Dedifferentiated amniotic fluid mesenchymal stem cell (primary cell): ENCODE data around the gene RABGEF1.
"Not testable (repeated sequence)": the region's sequence is repeated elsewhere in the genome, so short reads cannot be mapped to it uniquely, and the experiment has no call there.

Experiments used
- DNase-seq: peaks from one replicate; pipeline ENCODE4 v3.0.0-alpha.2; 2016; ENCODE audit errors: extremely low spot score

Gene RABGEF1

DNA sequence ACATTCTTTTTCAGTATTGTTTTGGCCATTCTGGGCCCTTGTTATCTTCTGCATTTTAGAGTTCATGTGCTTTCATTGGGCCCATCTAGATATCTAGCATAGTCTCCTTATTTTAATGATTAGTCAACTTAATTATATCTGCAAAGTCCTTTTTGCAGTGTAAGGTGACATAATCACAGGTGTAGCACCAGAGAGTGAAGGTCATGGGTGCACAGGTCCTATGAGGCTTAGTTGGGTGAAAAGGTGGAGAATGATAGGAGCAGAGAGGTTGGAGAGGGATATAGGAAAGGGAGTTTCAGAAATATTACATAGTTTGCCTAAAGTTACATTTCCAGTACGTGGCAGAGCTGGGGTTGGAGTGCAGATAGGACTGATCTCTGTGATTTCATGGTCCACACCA, 24.4 kb downstream of the RABGEF1 start:
- not testable (repeated sequence) for DNase-seq

DNA sequence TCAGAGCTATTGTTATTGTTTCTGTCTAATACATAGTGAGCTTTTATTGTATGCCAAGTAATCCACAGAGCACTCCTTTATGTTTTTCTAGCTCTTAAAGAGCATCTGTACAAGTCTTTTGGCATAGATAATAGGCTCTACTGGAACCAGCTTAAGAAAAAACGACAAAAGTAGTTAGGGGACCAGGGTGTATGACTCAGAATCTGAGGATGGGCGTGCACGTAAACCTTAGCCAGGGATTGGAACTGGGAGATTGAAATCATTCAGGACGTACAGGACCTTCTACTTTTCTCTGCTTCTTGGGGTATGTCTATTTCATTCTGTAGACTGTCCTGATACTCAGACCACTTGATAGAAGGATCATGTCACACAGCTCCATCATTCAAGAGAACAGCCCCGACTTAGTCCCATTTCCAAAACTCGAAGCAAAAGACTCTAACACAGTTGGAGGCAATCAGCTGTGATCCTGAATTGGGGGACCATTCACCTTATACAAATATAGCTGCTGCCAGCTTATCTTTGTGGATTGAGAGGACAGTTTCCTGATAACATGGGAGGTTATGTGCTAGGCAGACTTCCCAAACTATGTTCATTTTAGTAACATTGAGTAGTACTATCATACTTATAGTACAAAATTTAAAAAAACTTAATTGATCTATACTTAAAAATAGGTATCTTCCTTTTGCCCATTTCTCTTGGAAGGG, 24.9 kb downstream of the RABGEF1 start:
- DNase-seq: not testable (repeated sequence)

- DNase-seq: no peak
These were observed 25.5 kb downstream of the RABGEF1 start for GRCh38 chr7:66766041-66766440.

GRCh38 chr7:66767486-66767885, 27.0 kb downstream of the RABGEF1 start:
- not testable (repeated sequence) for DNase-seq

DNA sequence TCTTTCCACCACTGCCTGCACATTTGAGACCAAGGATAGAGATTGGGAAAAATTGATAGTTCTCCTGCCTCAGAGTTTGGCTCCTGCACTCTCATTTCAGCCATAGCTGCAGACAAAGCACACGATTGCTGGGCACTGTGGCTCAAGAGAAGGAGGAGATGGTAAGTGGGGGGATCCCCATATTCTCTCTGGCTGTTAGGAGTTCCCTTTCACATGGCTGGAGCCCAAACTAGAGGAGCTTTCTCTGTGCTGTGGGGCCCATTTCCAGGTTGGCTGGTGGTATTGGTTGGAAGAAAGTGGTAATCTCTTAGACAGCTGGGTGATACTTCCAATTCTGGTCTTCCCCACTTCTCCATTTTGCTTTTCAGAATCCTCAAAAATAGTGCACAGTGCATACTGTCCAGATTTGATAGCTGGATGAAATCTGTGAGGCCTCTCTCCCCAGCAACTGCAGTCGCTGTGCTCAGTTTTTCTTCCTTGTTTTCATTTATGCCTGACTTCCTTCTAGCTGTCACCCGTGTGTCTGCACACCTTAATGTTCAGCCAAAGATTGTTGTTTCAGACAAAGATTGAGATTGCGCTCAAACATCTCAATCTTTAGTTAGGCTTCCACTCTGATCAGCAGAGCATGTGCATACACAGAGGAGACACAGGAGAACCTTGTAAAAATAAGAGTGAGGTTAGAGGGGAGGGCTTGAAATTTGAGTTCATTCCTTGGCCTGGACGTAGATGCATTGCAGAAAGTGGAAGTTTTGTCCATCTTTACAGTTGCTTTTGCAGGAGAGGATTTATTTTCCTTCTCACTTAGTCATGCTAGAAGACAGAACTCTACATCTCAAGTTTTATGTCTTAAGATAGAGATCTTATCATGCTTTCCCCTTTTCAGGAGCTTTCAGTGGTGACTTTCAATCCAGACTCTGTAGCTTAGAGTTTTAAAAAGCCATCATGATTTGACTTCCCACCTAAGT, 28.6 kb downstream of the RABGEF1 start:
- no peak for DNase-seq

DNA sequence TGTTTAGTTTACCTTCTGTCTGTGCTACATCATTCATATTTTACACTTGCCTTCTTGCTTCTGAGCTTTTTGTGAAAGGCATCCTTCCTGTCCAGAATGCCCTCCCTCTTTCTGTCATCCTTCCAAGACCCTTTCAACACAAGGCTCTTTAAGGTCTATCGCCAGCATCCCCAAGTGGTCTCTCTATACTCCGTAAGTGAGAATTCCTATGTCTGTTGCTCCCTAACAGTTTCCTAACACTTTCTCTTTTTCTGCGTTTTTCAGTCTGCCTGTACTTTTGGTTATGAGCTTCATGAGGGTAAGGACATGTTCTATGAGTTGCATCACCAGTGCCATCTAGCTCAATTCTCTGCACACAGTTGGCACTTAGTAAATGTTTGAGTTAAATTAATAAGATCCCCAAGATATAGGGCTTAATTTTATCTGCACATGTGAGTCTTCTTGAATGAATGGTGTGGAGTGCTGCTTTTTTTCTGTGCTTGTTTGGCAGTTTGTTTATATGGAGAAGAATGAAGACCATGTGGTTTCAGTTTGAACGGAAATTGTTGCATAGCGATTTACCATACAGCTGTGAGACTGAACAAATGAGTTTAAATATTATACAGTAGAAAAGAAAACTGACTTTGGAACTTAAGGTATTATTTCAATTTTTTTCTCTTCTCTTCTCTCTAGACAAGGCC, 29.4 kb downstream of the RABGEF1 start:
- no peak for DNase-seq

DNA sequence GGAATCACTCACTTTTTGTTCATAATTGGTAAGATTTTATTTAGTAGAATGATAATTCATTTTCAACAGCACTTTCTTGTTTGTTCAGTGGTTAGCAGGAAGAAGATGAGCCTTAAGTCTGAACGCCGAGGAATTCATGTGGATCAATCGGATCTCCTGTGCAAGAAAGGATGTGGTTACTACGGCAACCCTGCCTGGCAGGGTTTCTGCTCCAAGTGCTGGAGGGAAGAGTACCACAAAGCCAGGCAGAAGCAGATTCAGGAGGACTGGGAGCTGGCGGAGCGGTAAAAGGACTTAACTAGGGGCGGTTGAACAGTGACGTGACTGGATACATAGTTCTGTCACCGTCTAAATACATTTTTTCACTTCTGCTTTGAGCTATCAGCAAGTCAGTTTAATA, 31.3 kb downstream of the RABGEF1 start:
- no peak for DNase-seq

DNA sequence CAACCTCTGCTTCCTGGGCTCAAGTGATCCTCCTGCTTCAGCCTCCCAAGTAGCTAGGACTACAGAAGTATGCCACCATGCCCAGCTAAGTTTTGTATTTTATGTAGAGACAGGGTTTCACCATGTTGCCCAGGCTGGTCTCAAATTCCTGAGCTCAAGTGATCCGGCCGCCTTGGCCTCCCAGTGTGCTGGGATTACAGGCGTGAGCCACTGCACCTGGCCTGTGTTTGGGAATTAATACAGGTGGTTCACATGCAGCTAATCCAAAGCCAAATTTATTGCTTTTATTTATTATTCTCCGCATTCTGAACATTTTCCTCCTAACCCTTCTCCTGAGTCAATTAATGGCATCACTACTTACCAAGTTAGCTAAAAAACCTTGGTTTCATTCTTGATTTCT, 33.2 kb downstream of the RABGEF1 start:
- DNase-seq: not testable (repeated sequence)

DNA sequence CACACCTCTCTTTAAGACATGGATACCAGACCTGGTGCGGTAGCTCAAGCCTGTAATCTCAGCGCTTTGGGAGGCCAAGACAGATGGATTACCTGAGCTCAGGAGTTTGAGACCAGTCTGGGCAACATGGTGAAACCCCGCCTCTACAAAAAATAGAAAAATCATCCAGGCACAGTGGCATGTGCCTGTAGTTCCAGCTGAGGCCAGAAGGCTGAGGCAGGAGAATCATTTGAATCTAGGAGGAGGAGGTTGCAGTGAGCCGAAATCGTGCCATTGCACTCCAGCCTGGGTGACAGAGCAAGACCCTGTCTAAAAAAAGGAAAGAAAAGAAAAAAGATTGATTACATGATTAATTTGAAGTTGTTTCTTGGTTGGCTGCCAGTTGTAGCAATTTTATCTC, 35.9 kb downstream of the RABGEF1 start:
- not testable (repeated sequence) for DNase-seq

DNA sequence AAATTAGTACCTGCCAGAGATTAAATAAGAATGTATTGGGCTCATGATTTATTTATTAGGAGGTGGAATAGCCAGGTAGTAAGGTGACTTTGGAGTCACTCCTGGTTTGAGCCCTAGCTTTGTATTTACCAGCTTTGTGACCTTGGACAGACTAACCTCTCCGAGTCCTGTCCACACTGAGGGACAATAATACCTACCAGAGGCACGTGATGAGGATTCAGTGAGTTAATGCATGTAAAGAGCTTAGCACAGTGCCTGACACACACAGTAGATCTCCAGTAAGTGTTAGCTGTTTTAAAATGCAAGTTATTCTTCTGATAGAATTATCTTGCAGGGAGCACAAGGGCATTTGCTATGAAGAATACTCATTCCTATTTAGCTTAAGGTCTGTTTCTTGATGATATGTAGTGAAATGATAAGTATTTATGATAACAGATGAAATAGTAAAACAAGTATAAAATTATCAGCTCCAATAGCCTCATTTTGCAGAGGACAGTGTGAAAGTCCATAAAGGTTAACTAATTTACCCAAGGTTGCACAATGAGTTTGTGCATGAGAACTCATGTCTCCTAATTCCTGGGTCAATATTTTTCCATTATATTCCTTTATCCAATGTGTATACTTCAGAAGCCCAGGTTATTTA, 36.4 kb downstream of the RABGEF1 start:
- no peak for DNase-seq

- peak; percentile 36 for DNase-seq
These were observed 37.7 kb downstream of the RABGEF1 start for GRCh38 chr7:66778201-66778600.

DNA sequence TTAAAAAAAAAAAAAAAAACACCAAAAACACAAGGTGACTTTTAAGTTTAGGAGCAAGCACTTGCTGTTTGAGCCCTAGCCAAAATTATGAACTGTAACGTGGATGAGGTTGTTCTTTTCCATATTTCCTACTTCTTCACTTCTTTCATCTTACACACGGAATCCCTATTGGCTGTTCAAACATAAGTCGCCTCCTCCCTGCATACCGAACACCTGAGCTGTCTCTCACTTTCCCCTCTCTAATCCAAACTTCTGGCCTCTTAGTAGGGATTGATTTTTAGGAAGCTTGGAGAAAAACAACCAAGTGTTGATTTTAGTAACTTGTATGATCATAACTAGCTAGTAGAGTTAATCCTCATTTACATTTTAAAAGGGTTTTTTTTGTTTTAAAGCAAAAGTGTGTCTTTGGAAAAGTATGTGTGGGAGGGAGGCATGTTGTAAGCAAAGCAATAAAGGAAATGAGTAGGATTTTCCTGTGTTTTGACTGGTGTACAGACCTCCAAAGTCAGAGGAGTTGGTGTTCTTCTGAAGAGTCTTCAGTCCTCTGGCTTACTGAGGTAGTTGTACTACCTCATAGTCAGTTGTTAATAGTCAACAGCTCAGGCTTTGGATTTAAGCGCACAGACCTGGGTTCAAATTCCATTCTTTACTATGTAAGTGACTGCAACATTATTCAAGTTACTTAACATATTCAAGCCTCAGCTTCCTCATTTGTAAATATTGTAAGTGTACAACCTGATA, 39.3 kb downstream of the RABGEF1 start:
- DNase-seq: no peak

DNA sequence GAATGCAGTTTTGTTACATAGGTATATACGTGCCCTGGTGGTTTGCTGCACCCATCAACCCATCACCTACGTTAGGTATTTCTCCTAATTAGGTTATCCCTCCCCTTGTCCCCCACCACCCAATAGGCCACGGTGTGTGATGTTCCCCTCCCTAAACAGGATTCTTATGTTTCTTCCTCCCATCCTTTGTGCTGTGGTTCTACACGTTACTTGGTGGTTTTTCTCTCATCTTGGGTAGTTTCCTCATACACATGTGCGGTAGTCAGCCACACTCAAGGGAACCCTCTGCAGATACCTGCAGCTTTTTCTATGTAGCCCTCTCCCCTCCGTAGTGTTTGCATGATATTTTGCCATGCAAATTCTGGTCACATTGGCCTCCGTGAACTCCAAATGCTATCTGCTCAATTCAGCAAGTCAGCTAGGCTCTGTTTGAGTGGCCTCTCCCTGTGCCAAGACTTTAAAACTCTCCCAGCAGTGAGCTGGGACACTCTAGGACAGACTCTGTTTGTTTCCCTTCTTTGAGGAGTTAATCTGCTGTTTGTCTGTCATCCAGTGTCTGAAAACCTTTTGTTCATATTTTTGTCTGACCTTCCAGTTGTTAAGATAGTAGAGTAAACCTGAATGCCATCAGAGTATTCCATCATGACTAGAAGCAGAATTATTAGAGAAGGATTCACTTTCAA, 41.0 kb downstream of the RABGEF1 start:
- DNase-seq: no peak

GRCh38 chr7:66782875-66783274, 42.3 kb downstream of the RABGEF1 start:
- DNase-seq: not testable (repeated sequence)

DNA sequence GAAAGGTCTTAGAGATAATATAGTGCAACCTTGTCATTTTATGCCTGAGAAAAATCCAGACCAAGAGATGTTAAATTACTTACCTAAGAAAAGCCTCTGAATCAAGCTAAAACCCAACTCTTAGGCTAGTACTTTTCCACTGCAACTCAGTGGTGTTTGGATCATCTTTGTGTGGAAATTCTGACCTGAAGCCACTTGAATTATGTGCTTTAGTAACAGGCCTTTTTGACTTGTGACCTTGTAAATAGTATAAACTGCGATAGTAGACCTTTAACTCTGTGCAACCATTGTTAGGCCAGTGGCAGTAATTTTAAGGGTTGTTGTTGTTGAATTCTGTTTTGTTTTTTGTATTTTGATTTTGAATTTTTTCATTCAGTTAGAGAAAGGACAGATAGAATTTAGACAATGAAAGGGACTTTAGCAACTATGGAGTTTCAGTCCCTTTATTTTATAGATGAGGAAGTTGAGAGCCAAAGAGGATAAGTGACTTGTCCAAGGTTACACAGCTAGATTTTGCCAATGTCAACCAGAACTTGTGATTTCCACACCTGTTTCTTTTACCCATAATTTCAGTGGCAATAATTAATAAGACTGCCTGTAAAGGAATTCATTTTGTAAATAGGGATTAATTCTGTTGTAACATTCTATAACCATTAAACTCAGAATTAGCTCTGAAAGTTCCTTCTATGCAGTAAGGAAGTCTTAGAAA, 43.5 kb downstream of the RABGEF1 start:
- not testable (repeated sequence) for DNase-seq

- DNase-seq: no peak
These were observed 49.7 kb downstream of the RABGEF1 start for GRCh38 chr7:66790196-66790595.

GRCh38 chr7:66790725-66791124, 50.2 kb downstream of the RABGEF1 start:
- DNase-seq: no peak

- no peak for DNase-seq
These were observed 60.1 kb downstream of the RABGEF1 start for GRCh38 chr7:66800591-66800990.

GRCh38 chr7:66804001-66804400, 63.5 kb downstream of the RABGEF1 start:
- no peak for DNase-seq

- no peak for DNase-seq
These were observed 67.2 kb downstream of the RABGEF1 start for GRCh38 chr7:66807736-66808135.
